ENCODE measurements around the gene PID1. TPM values are rescaled to one million over a fixed set of nuclear protein-coding genes. Genes with fewer than 3 reads are reported as not detected.

The PID1 gene
- total RNA-seq, 1 donor from 2014 or later = 5.3 TPM

DNA sequence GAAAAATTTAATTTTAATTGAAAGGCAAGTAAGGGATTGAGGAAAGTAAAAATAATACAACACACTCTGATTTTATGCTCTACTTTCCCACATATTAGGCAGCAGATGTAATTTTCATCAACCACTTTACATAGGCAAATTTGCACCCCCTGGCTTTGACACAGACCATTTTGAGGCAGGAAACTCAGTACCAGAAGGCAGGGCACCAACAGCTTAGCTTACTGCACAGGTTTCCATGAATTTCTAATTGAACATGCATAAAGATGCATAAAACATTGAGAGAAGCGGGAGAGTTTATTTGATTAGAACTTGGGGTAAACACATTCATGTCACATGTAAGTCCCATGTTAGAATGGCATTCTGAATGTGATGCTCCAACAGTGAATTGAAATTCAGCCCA is 171.9 kb downstream of the PID1 start:
- no peaks in the 10 kb centered on the region for H3K27me3 Mint-ChIP-seq (ENCODE audit: unreplicated experiment)

DNA sequence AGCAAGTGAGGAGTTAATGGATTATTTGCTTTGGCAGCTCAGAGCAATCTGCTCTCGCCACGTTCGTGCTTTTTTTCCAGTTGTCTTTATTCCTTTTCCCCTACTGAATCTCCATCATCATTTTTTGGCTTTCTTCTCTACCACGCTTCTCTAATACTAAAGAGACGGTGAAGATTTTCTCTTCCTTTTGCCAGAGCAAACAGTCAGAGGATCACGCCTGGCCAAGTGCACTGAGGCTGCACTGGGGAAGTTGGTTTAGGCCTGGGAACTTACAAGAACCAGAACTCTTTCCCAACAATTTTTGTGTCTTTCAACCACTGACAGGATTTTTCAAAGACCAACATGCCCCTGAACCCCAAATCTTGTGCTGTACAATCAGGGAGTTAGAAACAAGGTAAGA is 172.3 kb downstream of the PID1 start:
- H3K9me3 Mint-ChIP-seq (ENCODE audit: unreplicated experiment) = peaks cover 3% of the 10 kb centered on the region
- H3K27me3 Mint-ChIP-seq (ENCODE audit: unreplicated experiment) = no peaks in the 10 kb centered on the region
- H3K4me1 Mint-ChIP-seq (ENCODE audit: low read depth, unreplicated experiment) = peaks cover 3% of the 10 kb centered on the region
- no peak for DNase-seq
- H3K36me3 Mint-ChIP-seq (ENCODE audit: unreplicated experiment) = no peaks in the 10 kb centered on the region
- no peak overlapping the region for H3K4me3 Mint-ChIP-seq (ENCODE audit: unreplicated experiment)
- H3K27ac Mint-ChIP-seq (ENCODE audit: unreplicated experiment) = no peak overlapping the region
- TF ChIP-seq, protein P1, sequence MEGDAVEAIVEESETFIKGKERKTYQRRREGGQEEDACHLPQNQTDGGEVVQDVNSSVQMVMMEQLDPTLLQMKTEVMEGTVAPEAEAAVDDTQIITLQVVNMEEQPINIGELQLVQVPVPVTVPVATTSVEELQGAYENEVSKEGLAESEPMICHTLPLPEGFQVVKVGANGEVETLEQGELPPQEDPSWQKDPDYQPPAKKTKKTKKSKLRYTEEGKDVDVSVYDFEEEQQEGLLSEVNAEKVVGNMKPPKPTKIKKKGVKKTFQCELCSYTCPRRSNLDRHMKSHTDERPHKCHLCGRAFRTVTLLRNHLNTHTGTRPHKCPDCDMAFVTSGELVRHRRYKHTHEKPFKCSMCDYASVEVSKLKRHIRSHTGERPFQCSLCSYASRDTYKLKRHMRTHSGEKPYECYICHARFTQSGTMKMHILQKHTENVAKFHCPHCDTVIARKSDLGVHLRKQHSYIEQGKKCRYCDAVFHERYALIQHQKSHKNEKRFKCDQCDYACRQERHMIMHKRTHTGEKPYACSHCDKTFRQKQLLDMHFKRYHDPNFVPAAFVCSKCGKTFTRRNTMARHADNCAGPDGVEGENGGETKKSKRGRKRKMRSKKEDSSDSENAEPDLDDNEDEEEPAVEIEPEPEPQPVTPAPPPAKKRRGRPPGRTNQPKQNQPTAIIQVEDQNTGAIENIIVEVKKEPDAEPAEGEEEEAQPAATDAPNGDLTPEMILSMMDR (IDR thresholded peaks at IDR 0.05; ENCODE audit: partially characterized antibody, unreplicated experiment) = no peak

More for the DNA sequence above, 171.9 kb downstream of the PID1 start:
- TF ChIP-seq, protein P1 (IDR thresholded peaks at IDR 0.05; ENCODE audit: partially characterized antibody, unreplicated experiment) = no peak
- H3K27ac Mint-ChIP-seq (ENCODE audit: unreplicated experiment) = no peak overlapping the region
- peaks cover 4% of the 10 kb centered on the region for H3K4me1 Mint-ChIP-seq (ENCODE audit: low read depth, unreplicated experiment)
- H3K4me3 Mint-ChIP-seq (ENCODE audit: unreplicated experiment) = no peak overlapping the region
- DNase-seq = no peak
- H3K36me3 Mint-ChIP-seq (ENCODE audit: unreplicated experiment) = no peaks in the 10 kb centered on the region
- H3K9me3 Mint-ChIP-seq (ENCODE audit: unreplicated experiment) = peaks cover 3% of the 10 kb centered on the region

DNA sequence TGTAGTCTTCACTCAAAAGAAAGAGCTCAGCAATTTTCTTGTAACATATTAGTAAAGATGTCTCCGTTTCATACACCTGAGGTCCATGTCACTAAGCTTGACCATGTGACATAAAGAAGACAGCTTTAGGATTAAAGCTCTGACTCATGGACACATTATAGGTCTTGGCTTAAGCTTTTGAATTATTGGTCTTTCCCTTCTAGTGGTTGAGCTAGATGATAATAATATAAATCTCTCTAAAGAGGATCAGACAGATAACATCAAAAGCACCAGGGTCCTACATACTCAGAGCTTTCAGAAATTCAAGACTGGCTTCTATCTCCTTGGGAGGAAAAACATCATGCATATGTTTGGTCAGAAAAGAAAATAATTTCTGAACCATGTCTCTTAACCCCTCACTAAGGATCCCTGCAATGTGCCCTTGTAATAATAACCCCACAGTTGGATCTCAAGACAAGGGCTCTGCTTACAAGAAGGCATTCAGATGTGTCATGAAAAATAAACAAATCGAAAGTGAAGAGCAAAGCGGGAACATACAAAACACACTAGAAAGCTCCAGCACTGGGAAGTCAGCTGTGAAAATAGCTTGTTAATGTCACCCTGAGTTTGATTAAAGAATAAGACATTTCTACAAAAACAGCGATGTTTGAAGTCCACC is 174.5 kb downstream of the PID1 start:
- no peak for DNase-seq

DNA sequence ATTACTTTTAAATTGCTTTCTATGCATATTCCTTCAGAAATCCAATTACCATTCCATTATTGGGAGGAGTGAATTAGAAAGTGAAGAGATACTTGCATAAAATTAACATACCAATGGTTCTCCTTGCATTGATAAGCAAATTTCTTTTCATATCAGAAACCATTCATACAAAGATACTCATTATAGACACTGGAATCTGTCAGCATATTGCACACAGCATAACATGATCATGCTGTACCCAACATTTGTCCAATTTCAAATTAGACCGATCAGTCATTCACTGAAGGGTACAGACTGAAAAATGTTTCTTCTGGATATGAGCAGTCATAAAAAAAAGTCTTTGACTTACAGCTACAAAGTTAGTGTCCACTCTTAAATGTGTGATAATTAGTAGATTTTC is 175.6 kb downstream of the PID1 start:
- no peak overlapping the region for H3K27ac Mint-ChIP-seq (ENCODE audit: unreplicated experiment)

More for the DNA sequence above, 174.5 kb downstream of the PID1 start:
- Mint-ChIP-seq H3K4me1 (ENCODE audit: low read depth, unreplicated experiment) (peaks cover 2% of the 10 kb centered on the region), H3K4me3 (ENCODE audit: unreplicated experiment) (no peak overlapping the region), H3K36me3 (ENCODE audit: unreplicated experiment) (peaks cover 4% of the 10 kb centered on the region), H3K9me3 (ENCODE audit: unreplicated experiment) (no peaks in the 10 kb centered on the region), H3K27me3 (ENCODE audit: unreplicated experiment) (peaks cover 2% of the 10 kb centered on the region), H3K27ac (ENCODE audit: unreplicated experiment) (no peak overlapping the region)
- TF ChIP-seq, protein P1 (IDR thresholded peaks at IDR 0.05; ENCODE audit: partially characterized antibody, unreplicated experiment) = no peak

GRCh38 chr2:229090225-229090624 is 180.9 kb downstream of the PID1 start:
- peaks cover 4% of the 10 kb centered on the region for H3K36me3 Mint-ChIP-seq (ENCODE audit: unreplicated experiment)
- H3K27me3 Mint-ChIP-seq (ENCODE audit: unreplicated experiment) = peaks cover 2% of the 10 kb centered on the region
- TF ChIP-seq, protein P1 (IDR thresholded peaks at IDR 0.05; ENCODE audit: partially characterized antibody, unreplicated experiment) = no peak
- DNase-seq = no peak
- H3K4me3 Mint-ChIP-seq (ENCODE audit: unreplicated experiment) = no peak overlapping the region
- H3K9me3 Mint-ChIP-seq (ENCODE audit: unreplicated experiment) = peaks cover 2% of the 10 kb centered on the region
- H3K27ac Mint-ChIP-seq (ENCODE audit: unreplicated experiment) = no peak overlapping the region
- peaks cover 29% of the 10 kb centered on the region for H3K4me1 Mint-ChIP-seq (ENCODE audit: low read depth, unreplicated experiment)

More for the DNA sequence above, 175.6 kb downstream of the PID1 start:
- DNase-seq = no peak
- peaks cover 2% of the 10 kb centered on the region for H3K27me3 Mint-ChIP-seq (ENCODE audit: unreplicated experiment)
- H3K36me3 Mint-ChIP-seq (ENCODE audit: unreplicated experiment) = peaks cover 4% of the 10 kb centered on the region
- H3K4me3 Mint-ChIP-seq (ENCODE audit: unreplicated experiment) = no peak overlapping the region
- H3K4me1 Mint-ChIP-seq (ENCODE audit: low read depth, unreplicated experiment) = peaks cover under 1% of the 10 kb centered on the region
- no peaks in the 10 kb centered on the region for H3K9me3 Mint-ChIP-seq (ENCODE audit: unreplicated experiment)
- TF ChIP-seq, protein P1 (IDR thresholded peaks at IDR 0.05; ENCODE audit: partially characterized antibody, unreplicated experiment) = no peak
